GM12878 (cell line): ENCODE results near the gene NEU1. TPM values are rescaled to one million over a fixed set of nuclear protein-coding genes. Genes with fewer than 3 reads are reported as not detected.
"Not testable (repeated sequence)": the region's sequence is repeated elsewhere in the genome, so short reads cannot be mapped to it uniquely, and the experiment has no call there.

Source experiments
- ATAC-seq: fragments of 200-7000 bp; cut with Tn5 transposase; 3 replicates; pipeline ENCODE4 v1.9.1; 2020; ENCODE audit warnings: mild to moderate bottlenecking, moderate library complexity
- BruUV-seq: library from RNA; stranded (reverse); fragments of 400-500 nt; replicated peaks from 2 replicates; lab custom pipeline; 2021; lab: Mats Ljungman, UMichigan
- CTCF ChIA-PET: fragments of 300-600 bp; sonication (Branson Sonifier 250); formaldehyde crosslinking; extraction: SDS; loops from one replicate; lab custom pipeline; 2021; ENCODE audit warnings: inconsistent platforms; lab: Yijun Ruan, JAX
- POLR2A ChIA-PET: fragments of 350-600 bp; formaldehyde crosslinking; extraction: SDS; loops from one replicate; lab custom pipeline; 2021; ENCODE audit warnings: inconsistent platforms; lab: Charles Lee
- RAD21 ChIA-PET: fragments of 300-600 bp; sonication (Branson Sonifier 250); formaldehyde crosslinking; loops from one replicate; lab custom pipeline; 2023; ENCODE audit warnings: antibody characterized with exemption; ENCODE audit not compliant: unreplicated experiment; lab: Charles Lee
- SMC1A ChIA-PET: fragments of 300-600 bp; sonication (Branson Sonifier 250); formaldehyde crosslinking; loops from one replicate; lab custom pipeline; 2023; ENCODE audit not compliant: unreplicated experiment, uncharacterized antibody; lab: Charles Lee
- DNase-seq: peaks from one replicate; pipeline ENCODE4 v3.0.0-alpha.2; 2011; ENCODE audit warnings: low read depth, low spot score
- FAIRE-seq: peaks from 3 replicates; lab custom pipeline; 2011; peaks lifted over from hg19 to GRCh38; lab: Jason Lieb, UNC
- H2AFZ ChIP-seq: 2 replicates; pipeline ENCODE4 v1.6.0; 2011; ENCODE audit warnings: low read depth, low read length, control low read depth; ENCODE audit not compliant: control insufficient read depth
- H3K27ac ChIP-seq: 2 replicates; pipeline ENCODE4 v1.5.1; 2011; ENCODE audit warnings: control low read depth; ENCODE audit not compliant: control insufficient read depth, insufficient read depth
- H3K27me3 ChIP-seq, 2 experiments: replicated peaks in 1 of 2; 2 replicates each; pipeline versions ENCODE4 v1.6.0 to v1.6.1; 2011; ENCODE audit warnings: low read length in 1 of 2; ENCODE audit not compliant: control insufficient read depth in 2 of 2, insufficient read depth in 2 of 2
- H3K36me3 ChIP-seq, 2 experiments: 2 replicates each; pipeline ENCODE4 v1.5.1; 2011; ENCODE audit warnings: low read length in 1 of 2; ENCODE audit not compliant: control insufficient read depth in 2 of 2, insufficient read depth in 2 of 2
- H3K4me1 ChIP-seq: 2 replicates; pipeline ENCODE4 v1.6.1; 2011; ENCODE audit warnings: mild to moderate bottlenecking, low read length, moderate library complexity, mixed read lengths; ENCODE audit not compliant: control insufficient read depth, insufficient read depth
- H3K4me2 ChIP-seq: 2 replicates; pipeline ENCODE4 v1.6.0; 2011; ENCODE audit warnings: control low read depth; ENCODE audit not compliant: control insufficient read depth, insufficient read depth
- H3K4me3 ChIP-seq: fragments of 200-600 bp; sonication (generic); 2 replicates; pipeline ENCODE4 v1.5.1; 2016
- H3K79me2 ChIP-seq: 2 replicates; pipeline ENCODE4 v1.6.0; 2011; ENCODE audit warnings: low read length; ENCODE audit not compliant: control insufficient read depth, insufficient read depth
- H3K9ac ChIP-seq: 2 replicates; pipeline ENCODE4 v1.8.0; 2011; ENCODE audit warnings: low read length, control low read depth, mixed read lengths; ENCODE audit not compliant: control insufficient read depth, insufficient read depth
- H3K9me3 ChIP-seq: replicated peaks from 3 replicates; pipeline ENCODE4 v1.5.1; 2011; ENCODE audit warnings: mild to moderate bottlenecking, low read length; ENCODE audit not compliant: control insufficient read depth, insufficient read depth
- H4K20me1 ChIP-seq: 2 replicates; pipeline ENCODE4 v1.6.0; 2011; ENCODE audit not compliant: control insufficient read depth, insufficient read depth
- ATF2 ChIP-seq: IDR thresholded peaks from 2 replicates; pipeline ENCODE4 v1.6.1; 2012; ENCODE audit warnings: low read length, inconsistent platforms
- EED ChIP-seq: sonication (generic); IDR thresholded peaks from 2 replicates; pipeline ENCODE4 v1.6.1; 2016; ENCODE audit warnings: antibody characterized with exemption, low read depth
- EP300 ChIP-seq, 2 experiments: fragments of 150-350 bp in 1 of 2; IDR thresholded peaks; 2 replicates each; pipeline ENCODE4 v1.6.1; 2011 to 2012; ENCODE audit warnings: low read depth in 2 of 2, low read length in 2 of 2, borderline replicate concordance in 1 of 2, improper control_type of control experiment in 1 of 2, inconsistent platforms in 1 of 2; ENCODE audit not compliant: control insufficient read depth in 1 of 2
- IKZF1 ChIP-seq: fragments of 450-650 bp; conservative IDR thresholded peaks from 2 replicates; pipeline ENCODE4 v1.6.1; 2017; ENCODE audit warnings: antibody characterized with exemption, mild to moderate bottlenecking
- IRF4 ChIP-seq: IDR thresholded peaks from 2 replicates; pipeline ENCODE4 v1.6.1; 2011; ENCODE audit warnings: low read depth, low read length
- LARP7 ChIP-seq: fragments of 450-650 bp; IDR thresholded peaks from 2 replicates; pipeline ENCODE4 v1.6.1; 2017; ENCODE audit warnings: mild to moderate bottlenecking
- MEF2B ChIP-seq: fragments of 450-650 bp; IDR thresholded peaks from 2 replicates; pipeline ENCODE4 v1.6.1; 2018; ENCODE audit warnings: mild to moderate bottlenecking, moderate library complexity; ENCODE audit not compliant: partially characterized antibody, poor library complexity, severe bottlenecking
- MTA3 ChIP-seq: IDR thresholded peaks from 2 replicates; pipeline ENCODE4 v1.6.1; 2012; ENCODE audit warnings: low read length, inconsistent platforms, borderline replicate concordance
- PAX5 ChIP-seq: IDR thresholded peaks from 2 replicates; pipeline ENCODE4 v1.6.1; 2011; ENCODE audit warnings: low read depth, low read length, borderline replicate concordance
- RB1 ChIP-seq: fragments of 450-650 bp; formaldehyde crosslinking; IDR thresholded peaks from 2 replicates; pipeline ENCODE4 v1.6.1; 2017; ENCODE audit warnings: mild to moderate bottlenecking, borderline replicate concordance
- YY1 ChIP-seq: IDR thresholded peaks from 2 replicates; pipeline ENCODE4 v1.6.1; 2011; ENCODE audit warnings: low read depth, mild to moderate bottlenecking, low read length
- ZNF592 ChIP-seq: fragments of 450-650 bp; IDR thresholded peaks from 2 replicates; pipeline ENCODE4 v1.6.1; 2017; ENCODE audit warnings: mild to moderate bottlenecking, moderate library complexity
- WGBS: methylation state at CpG from one replicate; pipeline ENCODE4 v1.1.6; 2016; ENCODE audit warnings: low lambda C conversion rate; ENCODE audit not compliant: insufficient replicate concordance, insufficient coverage; ENCODE audit errors: missing lambda C conversion rate; 5-methylcytosine and 5-hydroxymethylcytosine counted together
- in situ Hi-C: fragments of 300-500 bp; cut with MboI; formaldehyde crosslinking; loops from 9 replicates; pipeline ENCODE4 v1.14.3; 2018; ENCODE audit warnings: mixed read lengths
- intact Hi-C: fragments of 100-400 bp; cut with micrococcal nuclease; formaldehyde crosslinking; loops from one replicate; pipeline ENCODE4 v1.14.2; 2022; ENCODE audit not compliant: unreplicated experiment
- polyA plus RNA-seq, 11 experiments: library from polyadenylated mRNA; depleted of rRNA in 4 of 11; unstranded in 6 of 11; stranded (reverse) in 5 of 11; fragments of >200 nt; fragmentation: Nextera tagmentation in 4 of 11; fragmentation: Illumina TruSeq in 1 of 11; extraction: Ambion mirVana in 4 of 11; extraction: Trizol in 1 of 11; gene quantifications; 1 replicate in 1 of 11; 2 replicates in 10 of 11; pipeline versions ENCODE4 v1.2.1 to v1.2.3, GENCODE V29; 2011 to 2016; ENCODE audit warnings: inconsistent platforms in 2 of 11, missing spikeins in 2 of 11, low read depth in 1 of 11
- total RNA-seq, 4 experiments: library from RNA; depleted of rRNA in 3 of 4; stranded (reverse); fragments of >200 nt in 3 of 4; fragmentation: Illumina TruSeq in 1 of 4; extraction: Trizol in 1 of 4; gene quantifications; 2 replicates each; pipeline versions ENCODE4 v1.2.1 to v1.2.3, GENCODE V29; 2013 to 2021

The NEU1 gene
- total and polyA plus RNA-seq, 10 of the 15 experiments (the other 5 are each of a cell fraction or from before 2014, with no cell fraction given), result 7.2 to 26.9 (median 21.6) TPM

- TF ChIP-seq ZNF592 (no peak), ATF2 (peak; percentile 82), PAX5 (peak; percentile 54; the same call in 1 of the 2 replicates), IRF4 (peak; percentile 91), RB1 (no peak), LARP7 (no peak), MTA3 (peak; percentile 75; the same call in 1 of the 2 replicates), EED (peak; percentile 70), IKZF1 (no peak), EP300 (IDR thresholded peaks at IDR 0.05; ENCODE audit: borderline replicate concordance in 1 of 2, control insufficient read depth in 1 of 2, low read depth in 2 of 2, low read length in 2 of 2) (peak in 1 of 2 experiments; percentile 51; a peak in 1 of 4 replicates), MEF2B (peak; percentile 53), YY1 (no peak)
Measured at GRCh38 chr6:31908791-31909190, 46.2 kb upstream of the NEU1 start (continued).

GRCh38 chr6:31908255-31908654 lies 45.6 kb upstream of the NEU1 start:
- FAIRE-seq, H3K4me3 ChIP-seq, H2AFZ ChIP-seq, H3K36me3 ChIP-seq, SMC1A ChIA-PET, RAD21 ChIA-PET, BruUV-seq, in situ Hi-C loops, H3K9ac ChIP-seq, H3K27me3 ChIP-seq, H3K27ac ChIP-seq, H3K4me2 ChIP-seq, DNase-seq, H3K9me3 ChIP-seq, H4K20me1 ChIP-seq, H3K79me2 ChIP-seq, ATAC-seq: not testable (repeated sequence)
- ChIA-PET POLR2A (interaction anchor here (0.8 kb wide), 1 partner anchor 679 kb away, joined by 4 read pairs; no protein-coding TSS in a partner anchor), CTCF (interaction anchor here (1.5 kb wide), 1 partner anchor 14 kb away, joined by 3 read pairs; no protein-coding TSS in a partner anchor)
- intact Hi-C loops, result loop anchor here (10.0 kb wide), 1 partner anchor 363 kb away; the partner anchor contains the start of genes ATP6V1G2, DDX39B and NFKBIL1
- WGBS, result 55% methylated on average over 4 of the region's 5 CpGs
- H3K4me1 ChIP-seq, result peaks cover 25% of the 10 kb centered on the region
